ENCODE results near the gene KPRP. TPM values are rescaled to one million over a fixed set of nuclear protein-coding genes. Genes with fewer than 3 reads are reported as not detected.

KPRP gene, protein sequence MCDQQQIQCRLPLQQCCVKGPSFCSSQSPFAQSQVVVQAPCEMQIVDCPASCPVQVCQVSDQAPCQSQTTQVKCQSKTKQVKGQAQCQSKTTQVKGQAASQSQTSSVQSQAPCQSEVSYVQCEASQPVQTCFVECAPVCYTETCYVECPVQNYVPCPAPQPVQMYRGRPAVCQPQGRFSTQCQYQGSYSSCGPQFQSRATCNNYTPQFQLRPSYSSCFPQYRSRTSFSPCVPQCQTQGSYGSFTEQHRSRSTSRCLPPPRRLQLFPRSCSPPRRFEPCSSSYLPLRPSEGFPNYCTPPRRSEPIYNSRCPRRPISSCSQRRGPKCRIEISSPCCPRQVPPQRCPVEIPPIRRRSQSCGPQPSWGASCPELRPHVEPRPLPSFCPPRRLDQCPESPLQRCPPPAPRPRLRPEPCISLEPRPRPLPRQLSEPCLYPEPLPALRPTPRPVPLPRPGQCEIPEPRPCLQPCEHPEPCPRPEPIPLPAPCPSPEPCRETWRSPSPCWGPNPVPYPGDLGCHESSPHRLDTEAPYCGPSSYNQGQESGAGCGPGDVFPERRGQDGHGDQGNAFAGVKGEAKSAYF
- total RNA-seq, result not detected
- polyA plus RNA-seq, result not detected
- long read RNA-seq, donor 1, result 0 reads
- long read RNA-seq, donor 2, result 0 reads
- long read RNA-seq, donor 3, result 0 reads

DNA sequence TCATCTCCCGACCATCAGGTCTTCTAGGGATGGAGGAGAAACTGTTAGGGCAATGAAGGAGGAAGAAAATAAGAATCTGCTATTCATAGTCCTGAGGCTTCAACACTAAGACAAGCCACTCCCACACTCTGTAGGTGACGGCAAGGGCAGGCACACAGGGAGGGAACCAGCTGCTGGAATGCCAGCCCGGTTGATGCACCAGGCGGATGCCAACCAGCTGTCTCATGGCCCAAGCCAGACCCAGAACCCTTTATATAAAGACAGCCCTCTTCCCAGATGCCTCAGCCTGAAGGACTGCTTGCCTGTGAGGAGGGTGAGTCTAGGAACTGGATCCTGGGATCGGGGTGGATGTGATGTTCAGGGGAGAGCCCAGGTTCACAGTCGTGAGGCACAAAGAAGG lies at the start of gene KPRP:
TSS of gene KPRP (plus strand) at position 279 of the 400 bp plus-strand sequence. CDS start 1,564 bp downstream, outside the sequence.
- Histone ChIP-seq H3K36me3 (no peaks in the 10 kb centered on the region), H3K4me1 (no peaks in the 10 kb centered on the region), H3K9me3 (no peaks in the 10 kb centered on the region), H3K27me3 (peaks cover 0 to 4% (median 0%) of the 10 kb centered on the region in 9 donors), H3K27ac (no peak within 1 kb of the TSS), H3K4me3 (no peak within 1 kb of the TSS)
- ATAC-seq (no peak), DNase-seq (no peak)
- whole genome bisulfite sequencing, 4 donors, result 69 to 77% (median 73%) methylated on average over 6 of the region's 6 CpGs
- intact Hi-C loops (cut with DNase I), result no loop called here
- TF ChIP-seq, protein P1, sequence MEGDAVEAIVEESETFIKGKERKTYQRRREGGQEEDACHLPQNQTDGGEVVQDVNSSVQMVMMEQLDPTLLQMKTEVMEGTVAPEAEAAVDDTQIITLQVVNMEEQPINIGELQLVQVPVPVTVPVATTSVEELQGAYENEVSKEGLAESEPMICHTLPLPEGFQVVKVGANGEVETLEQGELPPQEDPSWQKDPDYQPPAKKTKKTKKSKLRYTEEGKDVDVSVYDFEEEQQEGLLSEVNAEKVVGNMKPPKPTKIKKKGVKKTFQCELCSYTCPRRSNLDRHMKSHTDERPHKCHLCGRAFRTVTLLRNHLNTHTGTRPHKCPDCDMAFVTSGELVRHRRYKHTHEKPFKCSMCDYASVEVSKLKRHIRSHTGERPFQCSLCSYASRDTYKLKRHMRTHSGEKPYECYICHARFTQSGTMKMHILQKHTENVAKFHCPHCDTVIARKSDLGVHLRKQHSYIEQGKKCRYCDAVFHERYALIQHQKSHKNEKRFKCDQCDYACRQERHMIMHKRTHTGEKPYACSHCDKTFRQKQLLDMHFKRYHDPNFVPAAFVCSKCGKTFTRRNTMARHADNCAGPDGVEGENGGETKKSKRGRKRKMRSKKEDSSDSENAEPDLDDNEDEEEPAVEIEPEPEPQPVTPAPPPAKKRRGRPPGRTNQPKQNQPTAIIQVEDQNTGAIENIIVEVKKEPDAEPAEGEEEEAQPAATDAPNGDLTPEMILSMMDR (IDR thresholded peaks at IDR 0.05), result no peak
- TF ChIP-seq POLR2A (IDR thresholded peaks at IDR 0.05), result no peak

DNA sequence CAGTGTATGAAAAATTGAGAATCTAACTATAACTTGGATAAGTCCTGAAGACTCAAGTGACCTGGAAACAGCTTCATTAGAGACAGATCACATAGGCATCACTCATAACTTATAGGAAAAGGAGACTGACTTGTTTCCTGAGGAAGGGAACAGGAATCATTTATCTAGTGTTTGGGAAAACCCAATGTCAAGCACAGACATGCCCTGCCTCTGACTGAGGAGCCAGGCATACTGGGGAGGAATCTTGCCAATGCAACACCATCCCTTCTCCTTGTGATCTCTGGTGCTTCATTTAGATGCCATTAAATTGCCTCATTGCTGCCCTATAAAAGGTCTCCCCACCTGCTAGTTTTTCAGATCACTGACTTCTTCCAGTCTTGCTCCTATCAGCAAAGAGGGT lies 39.6 kb upstream of the KPRP start:
- DNase-seq, result no peak
- Histone ChIP-seq H3K36me3 (no peaks in the 10 kb centered on the region), H3K4me3 (no peak overlapping the region), H3K27ac (no peak overlapping the region), H3K27me3 (peaks cover 0 to 3% (median 0%) of the 10 kb centered on the region in 9 donors), H3K9me3 (peaks cover 0 to 19% (median 5%) of the 10 kb centered on the region in 12 donors), H3K4me1 (no peaks in the 10 kb centered on the region)
- intact Hi-C loops (cut with DNase I), result no loop called here
- no peak for ATAC-seq
- TF ChIP-seq, protein P1 (IDR thresholded peaks at IDR 0.05), result no peak
- TF ChIP-seq POLR2A (IDR thresholded peaks at IDR 0.05), result no peak

DNA sequence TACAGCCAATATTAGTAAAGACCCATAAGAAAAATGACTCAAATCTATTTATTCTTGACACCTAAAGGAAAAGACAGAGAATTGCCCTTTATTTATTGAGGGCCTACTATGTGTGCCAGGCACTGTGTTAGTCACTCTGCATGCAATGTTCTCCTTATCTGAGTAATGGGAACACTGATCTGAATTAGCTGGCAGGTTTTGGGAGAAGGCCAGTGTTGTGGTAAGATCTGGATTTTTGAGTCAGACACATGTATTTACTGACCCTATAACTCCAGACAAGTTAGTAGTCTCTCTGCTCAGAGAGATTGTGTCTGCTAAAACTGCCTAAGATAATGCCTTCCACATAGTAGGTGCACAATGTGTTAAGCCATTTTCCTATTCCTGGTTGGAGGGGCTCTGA lies 32.6 kb upstream of the KPRP start:
- no peak for TF ChIP-seq POLR2A (IDR thresholded peaks at IDR 0.05)
- TF ChIP-seq, protein P1 (IDR thresholded peaks at IDR 0.05), result no peak
- no peaks in the 10 kb centered on the region for H3K36me3 ChIP-seq

DNA sequence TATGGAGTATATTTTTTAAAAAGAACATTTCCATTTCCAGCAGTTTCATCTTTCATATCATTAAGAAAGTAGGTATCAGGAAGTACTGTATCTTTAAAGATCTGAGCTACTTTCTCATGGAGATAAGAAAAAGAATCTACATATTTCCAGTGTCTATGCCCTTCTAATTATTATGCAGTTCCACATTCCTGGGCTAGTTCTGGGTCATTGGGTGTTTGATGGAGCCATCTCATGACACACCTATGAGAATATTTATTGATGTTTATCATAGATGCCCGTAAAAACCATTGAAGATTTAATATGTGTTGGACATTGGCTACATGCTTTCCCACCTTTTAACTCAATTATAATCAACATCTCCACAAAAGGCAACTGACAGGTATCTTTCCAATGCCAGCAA lies 28.8 kb upstream of the KPRP start:
- DNase-seq, result no peak
- intact Hi-C loops (cut with DNase I), result no loop called here
- 80 to 85% (median 84%) methylated on average over 1 of the region's 1 CpG for WGBS, 4 donors
- H3K27ac ChIP-seq, result no peak overlapping the region
- no peaks in the 10 kb centered on the region for H3K27me3 ChIP-seq
- H3K4me1 ChIP-seq, result no peaks in the 10 kb centered on the region
- no peak for ATAC-seq
- H3K4me3 ChIP-seq, result no peak overlapping the region
- TF ChIP-seq, protein P1 (IDR thresholded peaks at IDR 0.05), result no peak
- no peak for TF ChIP-seq POLR2A (IDR thresholded peaks at IDR 0.05)
- H3K9me3 ChIP-seq, result no peaks in the 10 kb centered on the region
- H3K36me3 ChIP-seq, result no peaks in the 10 kb centered on the region

More for the DNA sequence above, 32.6 kb upstream of the KPRP start:
- Histone ChIP-seq H3K27ac (no peak overlapping the region), H3K4me1 (no peaks in the 10 kb centered on the region), H3K9me3 (no peaks in the 10 kb centered on the region), H3K27me3 (no peaks in the 10 kb centered on the region), H3K4me3 (no peak overlapping the region)
- intact Hi-C loops (cut with DNase I), result no loop called here
- no peak for DNase-seq
- ATAC-seq, result no peak

Measured in heart left ventricle (tissue), 16 donors.